Activated T-cell treated with anti-CD3 and anti-CD28 coated beads, Interleukin-2, amount 50 U/mL, for 48 hours (primary cell): ENCODE results near the gene OR10A7.
"Not testable (repeated sequence)": the region's sequence is repeated elsewhere in the genome, so short reads cannot be mapped to it uniquely, and the experiment has no call there.

ENCODE experiments used
- DNase-seq, 2 experiments: peaks; one replicate each; pipeline ENCODE4 v3.0.0-alpha.2; 2020

Gene OR10A7, protein sequence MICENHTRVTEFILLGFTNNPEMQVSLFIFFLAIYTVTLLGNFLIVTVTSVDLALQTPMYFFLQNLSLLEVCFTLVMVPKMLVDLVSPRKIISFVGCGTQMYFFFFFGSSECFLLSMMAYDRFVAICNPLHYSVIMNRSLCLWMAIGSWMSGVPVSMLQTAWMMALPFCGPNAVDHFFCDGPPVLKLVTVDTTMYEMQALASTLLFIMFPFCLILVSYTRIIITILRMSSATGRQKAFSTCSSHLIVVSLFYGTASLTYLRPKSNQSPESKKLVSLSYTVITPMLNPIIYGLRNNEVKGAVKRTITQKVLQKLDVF

DNA sequence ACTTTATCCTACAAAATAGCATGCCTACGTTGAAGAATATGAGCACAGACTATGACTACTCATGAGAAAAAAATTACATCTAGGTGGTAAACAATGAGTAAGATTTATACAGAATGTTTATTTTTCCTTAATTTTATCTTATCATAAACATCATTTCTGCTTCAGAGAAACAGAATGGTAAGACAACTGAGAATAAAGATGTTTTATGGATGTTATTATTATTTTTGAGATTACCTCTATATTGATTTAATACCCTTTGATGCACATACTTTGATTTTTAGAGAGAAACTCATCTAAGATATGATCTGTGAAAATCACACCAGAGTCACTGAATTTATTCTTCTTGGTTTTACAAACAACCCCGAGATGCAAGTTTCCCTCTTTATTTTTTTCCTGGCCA, at the start of gene OR10A7:
Gene OR10A7, plus strand, starts transcription at position 301 of the 400 bp plus-strand sequence. Its CDS starts 0 bp downstream, at position 301.
- no peak for DNase-seq

DNA sequence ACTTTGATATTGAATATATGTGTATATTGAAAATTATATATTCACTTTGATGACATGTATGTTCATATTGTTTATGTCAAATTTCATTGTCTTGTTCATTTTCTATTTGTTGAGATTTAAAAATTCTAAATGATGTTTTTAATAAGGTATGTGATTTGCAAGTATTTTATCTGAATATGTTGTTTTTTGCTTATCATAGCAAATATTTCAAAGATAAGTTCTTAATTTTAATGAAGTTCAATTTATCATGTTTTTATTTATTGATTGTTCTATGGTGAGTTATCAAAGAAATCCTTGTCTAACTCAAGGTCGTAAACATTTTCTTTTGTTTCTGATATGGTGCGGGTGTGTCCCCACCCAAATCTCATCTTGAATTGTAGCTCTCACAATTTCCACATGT, 49.4 kb upstream of the OR10A7 start:
- no peak for DNase-seq

DNA sequence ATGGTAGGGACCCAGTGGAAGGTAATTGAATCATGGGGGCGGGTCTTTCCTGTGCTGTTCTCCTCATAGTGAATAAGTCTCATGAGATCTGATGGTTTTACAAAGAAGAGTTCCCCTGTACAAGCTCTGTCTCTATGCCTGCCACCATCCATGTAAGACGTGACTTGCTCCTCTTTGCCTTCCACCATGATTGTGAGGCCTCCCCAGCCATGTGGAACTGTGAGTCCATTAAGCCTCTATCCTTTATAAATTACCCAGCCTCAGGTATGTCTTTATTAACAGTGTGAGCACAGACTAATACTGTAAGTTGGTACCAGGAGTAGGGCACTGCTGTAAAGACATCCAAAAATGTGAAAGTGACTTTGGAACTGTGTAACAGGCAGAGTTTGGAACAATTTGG, 49.0 kb upstream of the OR10A7 start:
- not testable (repeated sequence) for DNase-seq

DNA sequence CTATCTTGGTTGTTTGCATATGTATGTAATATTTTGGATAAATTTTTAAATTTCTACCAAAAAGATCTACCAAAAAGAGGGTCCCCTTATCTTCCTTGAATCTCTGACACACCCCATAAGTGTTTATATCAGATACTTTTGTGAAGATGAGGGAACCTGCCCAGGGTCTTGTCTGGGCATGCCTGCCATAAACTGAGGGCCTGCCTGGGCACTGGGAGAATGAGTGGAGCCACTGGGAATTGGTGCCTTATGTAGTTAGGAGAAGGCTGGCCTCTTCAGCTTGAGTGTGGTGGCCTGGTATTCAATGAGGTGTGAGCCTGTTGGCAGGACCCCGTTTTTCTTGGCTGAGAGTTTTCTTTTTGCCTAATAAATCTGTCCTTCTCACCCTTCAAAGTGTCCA, 48.1 kb upstream of the OR10A7 start:
- no peak for DNase-seq

DNA sequence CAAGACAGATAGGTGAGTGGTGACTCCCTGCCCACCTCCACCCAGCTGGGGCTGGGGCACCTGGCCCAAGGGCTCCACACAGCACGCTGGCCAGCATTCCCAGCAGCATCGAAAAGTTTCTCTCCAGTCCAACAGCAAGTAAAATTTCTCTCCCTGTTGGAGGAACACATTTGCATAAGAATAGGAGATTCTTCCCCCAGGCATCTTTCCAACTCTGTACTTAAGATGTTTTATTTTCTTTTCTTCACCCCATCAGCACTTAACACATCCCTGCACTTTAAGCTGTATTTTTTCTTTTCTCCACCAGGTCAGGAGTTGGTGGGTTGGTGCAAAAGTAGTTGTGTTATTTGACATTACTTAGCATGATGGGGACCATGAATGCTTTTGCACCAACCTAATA, 47.4 kb upstream of the OR10A7 start:
- DNase-seq = no peak

DNA sequence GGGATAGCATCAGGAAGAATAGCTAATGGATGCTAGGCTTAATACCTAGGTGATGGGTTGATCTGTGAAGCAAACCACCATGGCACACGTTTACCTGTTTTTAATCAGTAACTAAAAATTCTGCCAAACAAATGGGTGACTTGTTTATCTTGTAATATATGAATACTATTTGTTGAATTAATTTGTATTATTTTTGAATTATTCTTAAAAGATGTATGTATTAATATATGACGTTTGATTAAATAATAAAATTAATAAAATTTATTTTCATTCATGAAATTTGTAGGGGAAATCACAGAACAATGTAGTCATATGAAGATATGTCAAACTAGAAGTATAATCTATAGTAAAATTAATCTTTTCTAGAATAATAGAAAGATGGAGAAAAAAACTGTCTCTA, 32.3 kb upstream of the OR10A7 start:
- no peak for DNase-seq

DNA sequence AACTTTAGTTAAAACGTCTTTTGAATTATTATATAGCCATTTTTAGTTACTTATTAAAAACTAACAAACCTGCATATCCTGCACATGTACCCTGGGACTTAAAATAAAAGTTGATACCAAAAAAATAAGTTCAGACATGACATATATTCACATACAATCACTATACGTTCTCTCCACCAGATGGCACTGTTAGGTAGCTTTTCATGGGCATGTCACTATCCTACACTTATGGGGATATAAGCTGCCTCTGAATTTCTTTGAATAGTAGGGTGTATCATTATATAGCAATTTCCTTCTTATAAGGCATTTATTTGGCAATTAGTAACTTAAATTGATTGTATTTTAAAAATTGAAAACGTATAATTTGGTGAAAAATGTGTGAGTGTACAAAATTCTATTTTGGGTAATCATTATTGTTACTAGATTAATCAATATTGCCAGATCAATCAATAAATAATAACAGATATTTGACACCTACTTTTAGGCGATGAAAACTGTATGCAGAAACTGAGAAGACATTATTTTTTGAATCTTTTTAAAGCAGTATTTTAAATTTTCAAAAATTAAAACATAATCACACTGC, 31.8 kb upstream of the OR10A7 start:
- no peak for DNase-seq

DNA sequence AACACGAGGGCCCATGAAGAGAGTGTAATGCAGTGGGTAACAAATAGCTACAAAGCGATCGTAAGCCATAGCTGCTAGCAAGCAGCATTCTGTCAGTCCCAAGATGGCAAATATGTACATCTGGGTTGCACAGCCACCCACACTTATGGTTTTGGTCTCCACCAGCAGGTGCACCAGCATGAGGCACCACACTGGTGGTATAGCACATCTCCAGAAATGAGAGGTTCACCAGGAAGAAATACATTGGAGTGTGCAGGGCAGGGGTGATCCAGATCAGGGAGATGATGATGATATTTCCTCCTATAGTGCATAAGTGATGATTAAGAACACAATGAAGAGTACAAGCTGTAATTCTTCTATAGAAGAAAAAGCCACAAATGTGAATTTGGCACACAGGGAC, 26.4 kb upstream of the OR10A7 start:
- no peak for DNase-seq

DNA sequence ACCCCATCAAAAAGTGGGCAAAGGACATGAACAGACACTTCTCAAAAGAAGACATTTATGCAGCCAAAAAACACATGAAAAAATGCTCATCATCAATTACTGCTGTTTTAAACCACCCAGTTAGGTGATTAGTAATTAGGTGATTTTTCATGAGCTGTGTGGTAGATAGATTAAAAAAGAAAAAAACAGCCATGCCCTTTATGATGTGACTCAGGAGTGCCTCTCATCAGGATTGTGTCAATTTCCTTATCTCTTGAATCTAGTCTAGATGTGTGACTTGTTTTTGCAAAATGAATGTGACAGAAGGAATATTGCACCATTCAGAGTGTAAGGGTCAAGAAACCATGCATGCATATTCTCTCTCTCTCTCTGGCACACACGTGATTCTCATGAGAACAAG, 5.7 kb downstream of the OR10A7 start:
- no peak for DNase-seq

DNA sequence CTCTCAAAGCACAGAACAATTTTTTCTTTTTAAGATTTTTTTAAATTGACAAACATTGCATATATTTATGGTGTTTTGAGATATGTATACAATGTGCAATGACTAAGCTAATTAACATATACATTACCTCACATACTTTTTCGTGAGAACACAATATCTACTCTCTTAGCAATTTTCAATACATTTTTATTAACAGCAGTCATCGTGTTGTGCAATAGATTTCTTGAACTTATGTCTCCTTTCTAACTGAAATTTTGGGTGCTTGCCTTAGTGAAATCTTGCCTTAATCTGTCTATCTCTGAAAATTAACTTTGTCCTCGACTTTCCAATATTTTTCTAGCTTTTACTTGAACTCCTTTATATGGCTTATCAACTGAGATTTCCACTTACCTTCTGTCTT, 6.8 kb downstream of the OR10A7 start:
- DNase-seq = no peak

DNA sequence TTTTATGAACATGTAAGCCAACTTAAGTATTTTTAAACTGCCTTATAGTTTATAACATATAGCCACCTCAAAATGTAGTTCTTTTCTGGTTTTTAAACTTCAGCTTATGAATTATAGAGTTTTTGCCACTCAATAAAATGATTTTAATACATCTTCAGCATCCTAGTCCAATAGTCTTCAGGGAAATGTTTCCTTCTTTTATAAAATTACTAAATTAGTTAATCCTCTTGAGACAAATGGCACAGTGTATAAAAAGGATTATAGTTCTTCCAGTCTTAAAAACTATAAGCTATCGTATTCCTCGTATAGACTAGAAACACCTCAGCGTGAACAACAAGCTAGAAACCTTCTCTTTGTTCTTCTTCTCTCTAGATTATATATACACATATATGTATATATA, 23.5 kb downstream of the OR10A7 start, which contains the start of gene OR6C74:
Gene OR6C74, plus strand, starts transcription at position 301 of the 400 bp plus-strand sequence. CDS start 2,679 bp downstream, outside the sequence.
- DNase-seq = no peak

DNA sequence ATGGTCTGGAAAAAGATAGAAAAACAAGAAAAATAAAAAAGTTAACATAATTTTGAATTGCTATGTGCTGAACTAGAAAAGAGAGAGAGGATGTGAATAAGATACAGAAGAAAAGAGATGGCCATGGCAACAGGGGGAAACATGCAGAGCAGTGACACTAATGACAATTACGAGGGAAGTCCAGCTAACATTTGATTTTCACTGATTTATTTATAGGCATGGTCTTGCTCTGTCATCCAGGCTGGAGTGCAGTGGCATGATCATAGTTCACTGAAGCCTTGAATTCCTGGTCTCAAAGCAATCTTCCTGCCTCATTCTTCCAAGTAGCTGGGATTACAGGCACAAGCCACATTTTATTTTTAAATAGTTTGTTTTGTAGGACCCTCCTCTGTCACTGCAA, 25.3 kb downstream of the OR10A7 start:
- DNase-seq = no peak

DNA sequence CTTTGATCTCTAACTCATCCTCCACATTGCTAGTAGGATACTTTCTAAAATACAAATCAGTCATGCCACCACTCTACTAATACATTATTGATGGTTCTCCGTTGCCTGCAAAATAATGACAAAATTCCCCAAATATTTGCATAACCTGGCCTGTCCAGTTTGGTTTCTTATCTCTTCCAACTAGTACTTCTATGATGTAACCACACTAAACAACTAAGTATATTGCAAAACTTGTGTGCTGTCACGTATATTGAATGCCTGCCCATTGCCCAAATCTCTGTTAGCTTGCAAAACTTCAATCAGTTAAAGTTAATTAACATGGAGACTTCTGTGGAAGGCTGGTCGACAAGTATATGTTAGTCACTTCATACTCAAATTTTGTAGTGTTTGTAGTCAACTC, 30.1 kb downstream of the OR10A7 start:
- DNase-seq = no peak

DNA sequence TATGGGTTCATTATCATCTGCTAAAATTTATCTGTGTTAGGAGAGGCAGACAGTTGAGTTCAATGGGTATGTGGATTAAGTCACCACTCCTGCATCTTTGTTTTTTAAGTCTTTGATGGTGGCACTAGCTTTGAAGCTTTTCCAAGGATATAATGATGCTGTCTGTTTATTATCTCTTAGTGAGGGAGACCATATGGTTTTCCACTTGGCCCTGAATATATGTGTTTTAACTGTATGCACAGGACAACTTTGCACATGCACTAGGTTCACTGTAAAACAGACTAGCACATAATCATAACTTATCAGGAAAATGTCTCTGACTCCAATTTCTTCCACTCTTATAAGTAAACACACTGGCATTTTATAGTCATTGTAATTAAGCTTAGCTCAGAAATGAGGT, 32.5 kb downstream of the OR10A7 start:
- no peak for DNase-seq

DNA sequence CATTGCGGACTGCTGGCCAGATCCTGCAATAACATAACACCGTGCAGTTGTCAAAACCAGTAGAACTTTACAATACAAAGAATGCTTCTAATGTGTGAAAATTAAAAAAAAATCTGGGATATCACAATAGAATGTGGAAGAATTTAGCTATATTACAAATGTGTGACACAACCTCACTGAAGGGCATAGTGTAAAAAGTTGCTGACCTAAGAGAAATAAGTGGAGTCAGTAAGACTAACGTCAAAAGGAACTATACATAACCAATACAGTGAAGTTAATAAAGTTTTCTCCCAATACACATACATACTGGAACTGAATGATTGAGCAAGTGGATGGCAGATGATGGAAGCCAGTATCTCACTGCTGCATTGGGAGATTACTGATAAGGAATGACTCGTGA, 36.0 kb downstream of the OR10A7 start:
- DNase-seq = no peak

DNA sequence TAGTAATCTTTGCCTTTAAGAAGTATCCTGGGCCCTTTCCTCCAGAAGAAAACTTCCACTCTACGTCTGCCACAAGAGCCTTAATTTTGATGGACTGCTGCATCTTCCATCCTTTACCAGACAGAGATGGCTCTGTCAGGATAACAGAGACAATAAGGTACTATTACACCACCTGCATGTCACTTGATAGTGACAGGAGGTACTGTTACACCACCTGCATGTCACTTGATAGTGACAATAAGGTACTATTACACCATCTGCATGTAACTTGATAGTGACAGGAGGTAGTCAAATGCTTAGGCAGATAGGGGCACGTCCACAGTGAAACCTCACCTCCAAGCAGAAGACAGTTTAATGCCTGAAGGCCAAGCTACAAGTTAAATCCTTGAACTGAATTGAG, 37.5 kb downstream of the OR10A7 start:
- no peak for DNase-seq
